ENCODE results near the gene CLK3. TPM values are rescaled to one million over a fixed set of nuclear protein-coding genes. Genes with fewer than 3 reads are reported as not detected.
A peak's percentile ranks its signal among the peaks of the same experiment; 100 is the strongest.

CLK3 gene
- polyA plus RNA-seq, 1 of the 3 experiments (the other 2 are of a cell fraction), result 67.7 TPM

DNA sequence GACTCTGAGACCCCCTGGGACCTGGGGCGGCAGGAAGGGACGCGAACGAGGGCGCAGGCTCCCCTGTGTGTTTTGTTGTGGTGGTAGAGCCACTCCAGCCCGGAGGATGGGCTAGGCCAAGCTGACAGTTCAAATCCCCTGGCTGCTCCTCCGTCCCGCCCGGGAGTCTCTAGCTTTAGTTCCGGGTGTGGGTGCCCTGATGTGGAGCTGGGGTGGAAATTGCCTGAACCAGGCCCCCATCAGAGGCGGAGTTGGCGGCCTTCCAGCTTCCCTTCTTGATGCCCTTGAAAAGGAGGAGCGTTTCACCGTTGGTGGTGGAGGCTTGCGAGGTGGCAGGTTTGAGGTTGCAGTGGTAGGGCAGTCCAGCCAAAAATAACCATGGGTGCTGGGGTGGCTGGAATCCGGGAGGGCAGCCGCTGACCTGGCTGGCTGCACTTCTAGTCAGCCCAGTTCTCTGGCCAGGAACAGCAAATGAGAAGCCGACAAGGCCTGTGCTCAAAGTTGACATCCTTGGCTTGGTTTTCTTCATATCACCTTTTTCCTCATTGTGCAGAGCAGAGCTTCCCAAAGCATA is 817 bp downstream of the CLK3 start:
- H3K79me2 ChIP-seq (ENCODE audit: insufficient read depth), result peaks cover 67% of the 10 kb centered on the region
- peaks cover 0 to 25% of the 10 kb centered on the region in 2 experiments; a peak in 2 of 4 replicates for H3K4me1 ChIP-seq (ENCODE audit: control insufficient read depth in 1 of 2, insufficient read depth in 2 of 2, low read depth in 1 of 2, low read length in 1 of 2)
- H3K27me3 ChIP-seq (ENCODE audit: insufficient read depth), result no peaks in the 10 kb centered on the region
- WGBS (ENCODE audit: low lambda C conversion rate), result 5% methylated on average over 8 of the region's 18 CpGs
- POLR2A ChIA-PET, result interaction anchor here (0.9 to 4.3 kb wide), 5 partner anchors 10 to 155 kb away, joined by 4 to 33 read pairs (median 21); partner anchors contain the start of genes ARID3B and UBL7
- peak; percentile 68 for DNase-seq
- peak overlapping the region; percentile 98 to 99 for H3K4me3 ChIP-seq (ENCODE audit: low read depth in 2 of 2, low read length in 1 of 2)
- H2AFZ ChIP-seq (ENCODE audit: low read depth), result no peak overlapping the region
- no peaks in the 10 kb centered on the region for H3K9me2 ChIP-seq
- peak overlapping the region; percentile 98 for H3K9ac ChIP-seq
- H3F3A ChIP-seq (replicated peaks; ENCODE audit: insufficient read depth), result peaks cover 23% of the 10 kb centered on the region
- H3K36me3 ChIP-seq (replicated peaks in 1 of 2; ENCODE audit: control insufficient read depth in 1 of 2, insufficient read depth in 2 of 2, low read length in 1 of 2), result peaks cover 2 to 31% of the 10 kb centered on the region in 2 experiments
- H3K9me3 ChIP-seq, result no peaks in the 10 kb centered on the region
- peak overlapping the region; percentile 96 for H3K4me2 ChIP-seq
- peak overlapping the region; percentile 87 to 92 for H3K27ac ChIP-seq (ENCODE audit: low read depth in 2 of 2, low read length in 1 of 2)
- H4K20me1 ChIP-seq (ENCODE audit: insufficient read depth), result peaks cover 55% of the 10 kb centered on the region
- CTCF ChIA-PET, result interaction anchor here (0.9 to 39.4 kb wide), 11 partner anchors 9 to 624 kb away, joined by 3 to 1109 read pairs (median 5); partner anchors contain the start of genes ARID3B and CSK
- TF ChIP-seq GATA2 (CRISPR knock-in tag; IDR thresholded peaks at IDR 0.05), result 0 out of 2 replicates have a peak, but pooled peaks have one; percentile 3
- peak; percentile 50; the same call in 1 of the 2 replicates for TF ChIP-seq POLR2AphosphoS5 (IDR thresholded peaks at IDR 0.05; ENCODE audit: low read depth, low read length)
- no peak for TF ChIP-seq FOXM1 (IDR thresholded peaks at IDR 0.05; ENCODE audit: low read depth)
- TF ChIP-seq, protein P1, sequence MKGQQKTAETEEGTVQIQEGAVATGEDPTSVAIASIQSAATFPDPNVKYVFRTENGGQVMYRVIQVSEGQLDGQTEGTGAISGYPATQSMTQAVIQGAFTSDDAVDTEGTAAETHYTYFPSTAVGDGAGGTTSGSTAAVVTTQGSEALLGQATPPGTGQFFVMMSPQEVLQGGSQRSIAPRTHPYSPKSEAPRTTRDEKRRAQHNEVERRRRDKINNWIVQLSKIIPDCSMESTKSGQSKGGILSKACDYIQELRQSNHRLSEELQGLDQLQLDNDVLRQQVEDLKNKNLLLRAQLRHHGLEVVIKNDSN (IDR thresholded peaks at IDR 0.05; ENCODE audit: borderline replicate concordance, low read depth), result no peak
- TF ChIP-seq, protein P2, sequence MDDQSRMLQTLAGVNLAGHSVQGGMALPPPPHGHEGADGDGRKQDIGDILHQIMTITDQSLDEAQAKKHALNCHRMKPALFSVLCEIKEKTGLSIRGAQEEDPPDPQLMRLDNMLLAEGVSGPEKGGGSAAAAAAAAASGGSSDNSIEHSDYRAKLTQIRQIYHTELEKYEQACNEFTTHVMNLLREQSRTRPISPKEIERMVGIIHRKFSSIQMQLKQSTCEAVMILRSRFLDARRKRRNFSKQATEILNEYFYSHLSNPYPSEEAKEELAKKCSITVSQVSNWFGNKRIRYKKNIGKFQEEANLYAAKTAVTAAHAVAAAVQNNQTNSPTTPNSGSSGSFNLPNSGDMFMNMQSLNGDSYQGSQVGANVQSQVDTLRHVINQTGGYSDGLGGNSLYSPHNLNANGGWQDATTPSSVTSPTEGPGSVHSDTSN (IDR thresholded peaks at IDR 0.05), result no peak
- TF ChIP-seq RAD21 (IDR thresholded peaks at IDR 0.05; ENCODE audit: low read length), result no peak
- TF ChIP-seq, protein P3, sequence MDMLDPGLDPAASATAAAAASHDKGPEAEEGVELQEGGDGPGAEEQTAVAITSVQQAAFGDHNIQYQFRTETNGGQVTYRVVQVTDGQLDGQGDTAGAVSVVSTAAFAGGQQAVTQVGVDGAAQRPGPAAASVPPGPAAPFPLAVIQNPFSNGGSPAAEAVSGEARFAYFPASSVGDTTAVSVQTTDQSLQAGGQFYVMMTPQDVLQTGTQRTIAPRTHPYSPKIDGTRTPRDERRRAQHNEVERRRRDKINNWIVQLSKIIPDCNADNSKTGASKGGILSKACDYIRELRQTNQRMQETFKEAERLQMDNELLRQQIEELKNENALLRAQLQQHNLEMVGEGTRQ (IDR thresholded peaks at IDR 0.05; ENCODE audit: borderline replicate concordance, low read depth, low read length), result no peak
- TF ChIP-seq CHD2 (IDR thresholded peaks at IDR 0.05; ENCODE audit: low read length, partially characterized antibody), result no peak
- TF ChIP-seq FOSL2 (IDR thresholded peaks at IDR 0.05; ENCODE audit: borderline replicate concordance, low read depth), result no peak
- TF ChIP-seq, protein P4, sequence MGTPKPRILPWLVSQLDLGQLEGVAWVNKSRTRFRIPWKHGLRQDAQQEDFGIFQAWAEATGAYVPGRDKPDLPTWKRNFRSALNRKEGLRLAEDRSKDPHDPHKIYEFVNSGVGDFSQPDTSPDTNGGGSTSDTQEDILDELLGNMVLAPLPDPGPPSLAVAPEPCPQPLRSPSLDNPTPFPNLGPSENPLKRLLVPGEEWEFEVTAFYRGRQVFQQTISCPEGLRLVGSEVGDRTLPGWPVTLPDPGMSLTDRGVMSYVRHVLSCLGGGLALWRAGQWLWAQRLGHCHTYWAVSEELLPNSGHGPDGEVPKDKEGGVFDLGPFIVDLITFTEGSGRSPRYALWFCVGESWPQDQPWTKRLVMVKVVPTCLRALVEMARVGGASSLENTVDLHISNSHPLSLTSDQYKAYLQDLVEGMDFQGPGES (IDR thresholded peaks at IDR 0.05; ENCODE audit: low read depth, low read length), result no peak
- no peak for TF ChIP-seq MEF2A (IDR thresholded peaks at IDR 0.05; ENCODE audit: borderline replicate concordance, low read depth)
- TF ChIP-seq MXI1 (IDR thresholded peaks at IDR 0.05; ENCODE audit: low read depth, low read length), result 0 out of 2 replicates have a peak, but pooled peaks have one; percentile 38
- no peak for TF ChIP-seq TCF12 (IDR thresholded peaks at IDR 0.05)
- TF ChIP-seq, protein P5, sequence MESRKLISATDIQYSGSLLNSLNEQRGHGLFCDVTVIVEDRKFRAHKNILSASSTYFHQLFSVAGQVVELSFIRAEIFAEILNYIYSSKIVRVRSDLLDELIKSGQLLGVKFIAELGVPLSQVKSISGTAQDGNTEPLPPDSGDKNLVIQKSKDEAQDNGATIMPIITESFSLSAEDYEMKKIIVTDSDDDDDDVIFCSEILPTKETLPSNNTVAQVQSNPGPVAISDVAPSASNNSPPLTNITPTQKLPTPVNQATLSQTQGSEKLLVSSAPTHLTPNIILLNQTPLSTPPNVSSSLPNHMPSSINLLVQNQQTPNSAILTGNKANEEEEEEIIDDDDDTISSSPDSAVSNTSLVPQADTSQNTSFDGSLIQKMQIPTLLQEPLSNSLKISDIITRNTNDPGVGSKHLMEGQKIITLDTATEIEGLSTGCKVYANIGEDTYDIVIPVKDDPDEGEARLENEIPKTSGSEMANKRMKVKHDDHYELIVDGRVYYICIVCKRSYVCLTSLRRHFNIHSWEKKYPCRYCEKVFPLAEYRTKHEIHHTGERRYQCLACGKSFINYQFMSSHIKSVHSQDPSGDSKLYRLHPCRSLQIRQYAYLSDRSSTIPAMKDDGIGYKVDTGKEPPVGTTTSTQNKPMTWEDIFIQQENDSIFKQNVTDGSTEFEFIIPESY (IDR thresholded peaks at IDR 0.05; ENCODE audit: borderline replicate concordance, low read depth), result no peak
- TF ChIP-seq TAF1 (IDR thresholded peaks at IDR 0.05; ENCODE audit: borderline replicate concordance, low read depth, low read length), result no peak
- 0 out of 2 replicates have a peak, but pooled peaks have one; percentile 16 for TF ChIP-seq SIN3A (IDR thresholded peaks at IDR 0.05; ENCODE audit: borderline replicate concordance, low read depth, low read length)
- TF ChIP-seq, protein P6, sequence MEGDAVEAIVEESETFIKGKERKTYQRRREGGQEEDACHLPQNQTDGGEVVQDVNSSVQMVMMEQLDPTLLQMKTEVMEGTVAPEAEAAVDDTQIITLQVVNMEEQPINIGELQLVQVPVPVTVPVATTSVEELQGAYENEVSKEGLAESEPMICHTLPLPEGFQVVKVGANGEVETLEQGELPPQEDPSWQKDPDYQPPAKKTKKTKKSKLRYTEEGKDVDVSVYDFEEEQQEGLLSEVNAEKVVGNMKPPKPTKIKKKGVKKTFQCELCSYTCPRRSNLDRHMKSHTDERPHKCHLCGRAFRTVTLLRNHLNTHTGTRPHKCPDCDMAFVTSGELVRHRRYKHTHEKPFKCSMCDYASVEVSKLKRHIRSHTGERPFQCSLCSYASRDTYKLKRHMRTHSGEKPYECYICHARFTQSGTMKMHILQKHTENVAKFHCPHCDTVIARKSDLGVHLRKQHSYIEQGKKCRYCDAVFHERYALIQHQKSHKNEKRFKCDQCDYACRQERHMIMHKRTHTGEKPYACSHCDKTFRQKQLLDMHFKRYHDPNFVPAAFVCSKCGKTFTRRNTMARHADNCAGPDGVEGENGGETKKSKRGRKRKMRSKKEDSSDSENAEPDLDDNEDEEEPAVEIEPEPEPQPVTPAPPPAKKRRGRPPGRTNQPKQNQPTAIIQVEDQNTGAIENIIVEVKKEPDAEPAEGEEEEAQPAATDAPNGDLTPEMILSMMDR (IDR thresholded peaks at IDR 0.05), result no peak
- TF ChIP-seq FOXJ3 (CRISPR knock-in tag; IDR thresholded peaks at IDR 0.05), result no peak
- TF ChIP-seq ELF1 (IDR thresholded peaks at IDR 0.05), result peak; percentile 30; the same call in 1 of the 2 replicates
- TF ChIP-seq NFIC (IDR thresholded peaks at IDR 0.05; ENCODE audit: borderline replicate concordance), result peak; percentile 47; the same call in 1 of the 2 replicates
- TF ChIP-seq YY1 (IDR thresholded peaks at IDR 0.05; ENCODE audit: low read depth), result no peak
- TF ChIP-seq NRF1 (IDR thresholded peaks at IDR 0.05; ENCODE audit: low read depth, low read length), result no peak
- no peak for TF ChIP-seq JUND (IDR thresholded peaks at IDR 0.05)
- no peak for TF ChIP-seq EP300 (IDR thresholded peaks at IDR 0.05; ENCODE audit: borderline replicate concordance in 1 of 2, low read depth in 1 of 2, low read length in 1 of 2)
- no peak for TF ChIP-seq GABPA (IDR thresholded peaks at IDR 0.05; ENCODE audit: low read depth)
- TF ChIP-seq, protein P7, sequence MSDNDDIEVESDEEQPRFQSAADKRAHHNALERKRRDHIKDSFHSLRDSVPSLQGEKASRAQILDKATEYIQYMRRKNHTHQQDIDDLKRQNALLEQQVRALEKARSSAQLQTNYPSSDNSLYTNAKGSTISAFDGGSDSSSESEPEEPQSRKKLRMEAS (IDR thresholded peaks at IDR 0.05; ENCODE audit: low read depth), result no peak

Data from SK-N-SH (cell line).